IPS-18a (cell line): ENCODE measurements around the gene KLF17.

Experiments
- H3K27ac ChIP-seq: one replicate; pipeline ENCODE4 v1.5.1; 2013; ENCODE audit warnings: low read length
- H3K27me3 ChIP-seq: one replicate; pipeline ENCODE4 v1.6.1; 2013; ENCODE audit warnings: mild to moderate bottlenecking, low read length; ENCODE audit not compliant: control insufficient read depth, insufficient read depth
- H3K36me3 ChIP-seq: one replicate; pipeline ENCODE4 v1.6.1; 2013; ENCODE audit warnings: low read depth, low read length; ENCODE audit not compliant: control insufficient read depth
- H3K4me1 ChIP-seq: one replicate; pipeline ENCODE4 v1.6.1; 2013; ENCODE audit warnings: low read depth, low read length; ENCODE audit not compliant: control insufficient read depth
- H3K4me3 ChIP-seq: one replicate; pipeline ENCODE4 v1.5.1; 2013; ENCODE audit warnings: low read length
- H3K9ac ChIP-seq: one replicate; pipeline ENCODE4 v1.6.1; 2013; ENCODE audit warnings: mild to moderate bottlenecking, low read length, moderate library complexity
- H3K9me3 ChIP-seq: one replicate; pipeline ENCODE4 v1.6.1; 2013; ENCODE audit warnings: low read depth, low read length; ENCODE audit not compliant: control insufficient read depth

KLF17 gene, protein sequence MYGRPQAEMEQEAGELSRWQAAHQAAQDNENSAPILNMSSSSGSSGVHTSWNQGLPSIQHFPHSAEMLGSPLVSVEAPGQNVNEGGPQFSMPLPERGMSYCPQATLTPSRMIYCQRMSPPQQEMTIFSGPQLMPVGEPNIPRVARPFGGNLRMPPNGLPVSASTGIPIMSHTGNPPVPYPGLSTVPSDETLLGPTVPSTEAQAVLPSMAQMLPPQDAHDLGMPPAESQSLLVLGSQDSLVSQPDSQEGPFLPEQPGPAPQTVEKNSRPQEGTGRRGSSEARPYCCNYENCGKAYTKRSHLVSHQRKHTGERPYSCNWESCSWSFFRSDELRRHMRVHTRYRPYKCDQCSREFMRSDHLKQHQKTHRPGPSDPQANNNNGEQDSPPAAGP

GRCh38 chr1:44118682-44119081, at the start of gene KLF17:
KLF17 (plus strand) TSS chr1:44118821; CDS start chr1:44118908, 87 bp downstream.
- Histone ChIP-seq H3K36me3 (no peaks in the 10 kb centered on the region), H3K9ac (no peak within 1 kb of the TSS), H3K9me3 (no peaks in the 10 kb centered on the region), H3K27me3 (no peaks in the 10 kb centered on the region), H3K27ac (no peak within 1 kb of the TSS), H3K4me1 (no peaks in the 10 kb centered on the region), H3K4me3 (no peak within 1 kb of the TSS)

DNA sequence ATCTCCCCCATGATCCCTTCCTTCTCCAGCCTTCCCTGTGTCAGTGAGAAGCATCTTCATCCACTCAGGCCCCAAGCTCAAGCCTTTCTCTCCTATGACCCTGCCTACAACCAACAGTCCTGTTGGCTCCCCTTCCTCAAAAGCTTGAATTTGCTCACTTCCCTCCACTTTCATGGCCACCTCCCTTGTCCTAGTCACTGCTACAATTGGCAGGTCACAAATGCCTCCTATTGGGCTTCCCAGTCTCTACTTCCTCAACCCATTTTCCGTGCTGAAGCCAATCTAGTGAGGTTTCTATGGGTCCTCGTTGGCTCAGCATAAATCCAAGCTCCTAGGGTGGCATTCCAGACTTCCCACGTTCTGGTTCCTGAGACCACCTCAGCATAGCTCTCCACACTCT, 47.2 kb upstream of the KLF17 start:
- no peaks in the 10 kb centered on the region for H3K27me3 ChIP-seq
- no peaks in the 10 kb centered on the region for H3K9me3 ChIP-seq
- no peak overlapping the region for H3K27ac ChIP-seq
- H3K9ac ChIP-seq: no peak overlapping the region
- peaks cover 10% of the 10 kb centered on the region for H3K4me1 ChIP-seq
- no peak overlapping the region for H3K4me3 ChIP-seq
- no peaks in the 10 kb centered on the region for H3K36me3 ChIP-seq

DNA sequence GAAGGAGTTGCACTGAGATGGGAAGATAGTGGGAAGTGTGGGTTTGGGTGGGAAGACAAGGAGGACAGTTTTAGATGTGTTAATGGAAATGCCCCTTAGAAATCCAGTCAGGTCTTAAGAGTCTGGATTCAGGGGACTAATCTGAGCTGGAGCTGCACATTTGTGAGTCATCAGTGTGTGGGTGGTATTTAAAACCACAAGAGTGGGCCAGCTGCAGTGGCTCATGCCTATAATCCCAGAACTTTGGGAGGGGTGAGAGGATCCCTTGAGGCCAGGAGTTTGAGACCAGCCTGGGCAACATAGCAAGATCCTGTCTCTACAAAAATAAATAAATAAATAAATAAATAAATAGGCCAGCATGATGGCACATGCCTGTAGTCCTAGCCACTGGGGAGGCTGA, 46.4 kb upstream of the KLF17 start:
- H3K4me3 ChIP-seq: no peak overlapping the region
- no peaks in the 10 kb centered on the region for H3K9me3 ChIP-seq
- no peaks in the 10 kb centered on the region for H3K36me3 ChIP-seq
- peaks cover 10% of the 10 kb centered on the region for H3K4me1 ChIP-seq
- no peak overlapping the region for H3K9ac ChIP-seq
- no peaks in the 10 kb centered on the region for H3K27me3 ChIP-seq
- no peak overlapping the region for H3K27ac ChIP-seq

DNA sequence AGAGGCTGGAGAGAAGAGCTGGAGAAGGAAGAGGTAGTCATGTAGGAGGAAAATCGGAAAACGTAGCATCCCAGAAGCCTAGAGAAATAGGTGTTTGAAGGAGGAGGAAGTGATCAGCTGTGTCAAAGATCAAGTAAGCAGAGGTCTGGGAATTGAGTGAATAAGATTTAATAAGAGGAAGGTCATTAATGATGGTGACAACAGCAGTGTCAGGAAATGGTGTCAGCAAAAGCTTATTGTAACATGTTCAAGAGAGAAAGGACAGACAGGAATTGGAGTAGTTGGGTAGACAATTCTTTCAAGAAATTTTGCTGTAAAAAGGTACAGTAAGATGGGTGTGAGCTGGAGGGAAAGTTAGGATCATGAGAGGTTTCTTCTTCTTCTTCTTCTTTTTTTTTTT, 45.8 kb upstream of the KLF17 start:
- no peak overlapping the region for H3K27ac ChIP-seq
- no peak overlapping the region for H3K9ac ChIP-seq
- no peaks in the 10 kb centered on the region for H3K27me3 ChIP-seq
- H3K4me1 ChIP-seq: peaks cover 10% of the 10 kb centered on the region
- H3K36me3 ChIP-seq: no peaks in the 10 kb centered on the region
- H3K9me3 ChIP-seq: no peaks in the 10 kb centered on the region
- no peak overlapping the region for H3K4me3 ChIP-seq

GRCh38 chr1:44073528-44073927, 45.1 kb upstream of the KLF17 start:
- Histone ChIP-seq H3K4me3 (no peak overlapping the region), H3K27ac (no peak overlapping the region), H3K9ac (no peak overlapping the region), H3K4me1 (peaks cover 9% of the 10 kb centered on the region), H3K36me3 (no peaks in the 10 kb centered on the region), H3K27me3 (no peaks in the 10 kb centered on the region), H3K9me3 (no peaks in the 10 kb centered on the region)

DNA sequence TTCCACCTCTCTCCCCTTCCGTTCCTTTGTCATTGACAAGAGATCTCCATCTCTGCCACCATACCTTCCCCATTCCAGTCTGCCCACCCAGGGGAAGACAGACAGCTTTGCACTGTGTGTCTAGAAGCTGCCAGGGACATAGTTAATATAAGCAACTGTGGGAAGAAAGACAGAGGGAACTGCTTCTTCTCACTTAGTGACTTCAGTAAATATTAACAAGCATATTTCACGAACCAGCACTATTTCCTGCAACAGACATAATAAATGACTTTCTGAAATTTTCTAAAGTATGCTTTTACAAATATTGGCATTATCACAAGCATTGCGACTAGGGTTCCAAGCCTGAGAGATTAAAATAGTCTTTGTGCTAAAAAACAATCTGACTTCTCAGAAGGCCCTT, 44.2 kb upstream of the KLF17 start:
- H3K27ac ChIP-seq: no peak overlapping the region
- H3K27me3 ChIP-seq: no peaks in the 10 kb centered on the region
- no peaks in the 10 kb centered on the region for H3K36me3 ChIP-seq
- peaks cover 6% of the 10 kb centered on the region for H3K4me1 ChIP-seq
- H3K9ac ChIP-seq: no peak overlapping the region
- H3K4me3 ChIP-seq: no peak overlapping the region
- no peaks in the 10 kb centered on the region for H3K9me3 ChIP-seq

DNA sequence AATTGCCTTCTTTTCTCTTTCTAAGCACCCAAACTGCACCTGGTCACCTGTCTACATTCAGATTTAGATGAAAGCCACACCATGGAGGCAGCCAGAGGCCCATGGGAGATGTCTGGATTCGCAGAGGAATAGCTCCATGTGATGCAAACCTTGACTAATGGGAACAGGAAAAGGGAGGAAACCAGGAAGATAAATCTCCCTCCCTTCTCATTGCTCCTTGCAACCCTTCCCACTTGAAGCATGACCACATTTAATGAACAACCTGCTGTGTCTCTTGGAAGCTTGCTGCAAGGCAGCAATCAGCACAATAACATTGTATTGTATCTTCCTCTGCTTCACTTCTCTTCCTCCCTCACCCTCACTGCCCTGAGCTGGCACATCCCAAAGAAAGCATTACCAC, 42.6 kb upstream of the KLF17 start:
- Histone ChIP-seq H3K9me3 (no peaks in the 10 kb centered on the region), H3K4me1 (peaks cover 6% of the 10 kb centered on the region), H3K36me3 (no peaks in the 10 kb centered on the region), H3K27me3 (no peaks in the 10 kb centered on the region), H3K9ac (no peak overlapping the region), H3K27ac (no peak overlapping the region), H3K4me3 (no peak overlapping the region)

DNA sequence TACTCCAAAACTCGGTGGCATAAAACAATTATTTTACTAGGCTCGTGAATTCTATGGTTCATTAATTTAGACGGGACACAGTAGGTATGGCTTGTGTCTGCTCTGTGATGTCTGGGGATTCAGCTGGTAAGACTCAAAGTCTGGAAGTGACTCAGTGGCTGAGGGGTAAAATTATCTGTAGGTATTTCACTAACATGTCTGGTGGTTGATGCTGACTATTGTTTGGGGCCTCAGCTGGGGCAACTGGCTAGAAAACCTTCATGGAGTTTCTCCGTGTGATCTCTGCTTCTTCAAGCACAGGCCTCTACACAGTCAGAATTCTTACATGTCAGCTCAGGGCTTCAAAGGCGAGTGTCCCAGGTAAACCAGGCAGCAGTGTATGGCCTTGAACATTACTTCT, 41.2 kb upstream of the KLF17 start:
- no peak overlapping the region for H3K9ac ChIP-seq
- no peaks in the 10 kb centered on the region for H3K9me3 ChIP-seq

GRCh38 chr1:44078104-44078503, 40.5 kb upstream of the KLF17 start:
- peaks cover 6% of the 10 kb centered on the region for H3K4me1 ChIP-seq
- H3K36me3 ChIP-seq: no peaks in the 10 kb centered on the region
- H3K9me3 ChIP-seq: no peaks in the 10 kb centered on the region
- no peaks in the 10 kb centered on the region for H3K27me3 ChIP-seq
- no peak overlapping the region for H3K9ac ChIP-seq
- H3K4me3 ChIP-seq: no peak overlapping the region
- no peak overlapping the region for H3K27ac ChIP-seq

More for the DNA sequence above, 41.2 kb upstream of the KLF17 start:
- Histone ChIP-seq H3K4me1 (peaks cover 6% of the 10 kb centered on the region), H3K27ac (no peak overlapping the region), H3K4me3 (no peak overlapping the region), H3K36me3 (no peaks in the 10 kb centered on the region), H3K27me3 (no peaks in the 10 kb centered on the region)

- Histone ChIP-seq H3K9me3 (no peaks in the 10 kb centered on the region), H3K27ac (no peak overlapping the region), H3K27me3 (no peaks in the 10 kb centered on the region), H3K4me3 (no peak overlapping the region), H3K9ac (no peak overlapping the region), H3K4me1 (peaks cover 6% of the 10 kb centered on the region), H3K36me3 (no peaks in the 10 kb centered on the region)
Measured at GRCh38 chr1:44079566-44079965, 39.1 kb upstream of the KLF17 start.

GRCh38 chr1:44084998-44085675, 33.5 kb upstream of the KLF17 start:
- no peaks in the 10 kb centered on the region for H3K9me3 ChIP-seq
- H3K4me3 ChIP-seq: no peak overlapping the region
- no peak overlapping the region for H3K27ac ChIP-seq
- peaks cover 17% of the 10 kb centered on the region for H3K4me1 ChIP-seq
- H3K9ac ChIP-seq: no peak overlapping the region
- H3K36me3 ChIP-seq: no peaks in the 10 kb centered on the region
- H3K27me3 ChIP-seq: no peaks in the 10 kb centered on the region
